ENCODE measurements around the gene POLD2.

Gene POLD2

DNA sequence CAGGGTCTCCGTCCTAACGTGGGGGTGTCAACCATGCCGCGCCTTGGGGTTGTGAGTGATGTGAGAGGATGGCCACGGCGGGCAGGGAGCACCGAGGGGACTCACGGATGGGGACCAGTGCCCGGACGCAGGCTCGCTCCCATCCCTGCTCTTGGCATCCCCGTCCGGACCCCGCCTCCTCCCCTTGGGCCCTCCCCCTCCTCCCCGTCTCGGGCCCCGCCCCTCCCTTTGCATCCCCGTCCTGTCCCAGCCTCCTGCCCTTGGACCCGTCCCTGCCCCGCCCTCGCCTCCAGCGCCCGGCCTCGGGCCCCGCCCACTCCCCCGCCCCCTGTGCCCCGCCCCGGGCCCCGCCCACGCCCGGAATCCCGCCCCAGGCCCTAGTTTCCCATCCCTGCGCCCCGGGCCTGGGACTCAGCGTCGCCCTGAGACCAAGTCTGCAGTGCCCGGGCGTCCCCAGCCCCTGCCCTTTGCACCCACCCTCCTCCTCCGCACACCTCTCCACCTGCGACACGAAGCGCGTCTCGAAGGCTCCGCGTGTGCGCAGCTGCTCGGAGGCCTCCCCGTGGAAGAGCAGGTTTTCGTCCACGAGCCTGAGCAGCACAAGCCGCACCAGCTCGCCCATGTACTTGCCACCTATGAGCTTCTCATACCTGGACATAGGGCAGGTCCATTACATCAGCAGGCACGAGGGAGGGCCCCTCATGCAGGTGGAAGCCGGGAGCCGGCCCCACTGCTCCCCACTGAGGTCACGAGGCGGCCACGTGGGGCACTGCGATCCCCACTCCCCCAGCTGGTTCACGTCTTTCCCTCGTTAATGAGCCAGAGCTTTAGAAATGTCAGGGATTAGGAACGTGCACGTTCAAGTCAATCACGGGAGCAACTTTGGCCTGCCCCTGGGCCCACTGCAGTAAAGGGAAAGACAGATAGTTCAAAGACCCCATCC lies 22.9 kb upstream of the POLD2 start:
- Histone ChIP-seq H3K4me1 (peaks cover 7% of the 10 kb centered on the region), H3K4me3 (ENCODE audit: low read depth, low read length) (peak overlapping the region; percentile 64), H3K27me3 (no peaks in the 10 kb centered on the region), H3K9me3 (no peaks in the 10 kb centered on the region), H3K36me3 (no peaks in the 10 kb centered on the region)
- DNase-seq, result peak; percentile 95
- TF ChIP-seq, protein P1, sequence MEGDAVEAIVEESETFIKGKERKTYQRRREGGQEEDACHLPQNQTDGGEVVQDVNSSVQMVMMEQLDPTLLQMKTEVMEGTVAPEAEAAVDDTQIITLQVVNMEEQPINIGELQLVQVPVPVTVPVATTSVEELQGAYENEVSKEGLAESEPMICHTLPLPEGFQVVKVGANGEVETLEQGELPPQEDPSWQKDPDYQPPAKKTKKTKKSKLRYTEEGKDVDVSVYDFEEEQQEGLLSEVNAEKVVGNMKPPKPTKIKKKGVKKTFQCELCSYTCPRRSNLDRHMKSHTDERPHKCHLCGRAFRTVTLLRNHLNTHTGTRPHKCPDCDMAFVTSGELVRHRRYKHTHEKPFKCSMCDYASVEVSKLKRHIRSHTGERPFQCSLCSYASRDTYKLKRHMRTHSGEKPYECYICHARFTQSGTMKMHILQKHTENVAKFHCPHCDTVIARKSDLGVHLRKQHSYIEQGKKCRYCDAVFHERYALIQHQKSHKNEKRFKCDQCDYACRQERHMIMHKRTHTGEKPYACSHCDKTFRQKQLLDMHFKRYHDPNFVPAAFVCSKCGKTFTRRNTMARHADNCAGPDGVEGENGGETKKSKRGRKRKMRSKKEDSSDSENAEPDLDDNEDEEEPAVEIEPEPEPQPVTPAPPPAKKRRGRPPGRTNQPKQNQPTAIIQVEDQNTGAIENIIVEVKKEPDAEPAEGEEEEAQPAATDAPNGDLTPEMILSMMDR (IDR thresholded peaks at IDR 0.05; ENCODE audit: low read depth, low read length), result no peak

DNA sequence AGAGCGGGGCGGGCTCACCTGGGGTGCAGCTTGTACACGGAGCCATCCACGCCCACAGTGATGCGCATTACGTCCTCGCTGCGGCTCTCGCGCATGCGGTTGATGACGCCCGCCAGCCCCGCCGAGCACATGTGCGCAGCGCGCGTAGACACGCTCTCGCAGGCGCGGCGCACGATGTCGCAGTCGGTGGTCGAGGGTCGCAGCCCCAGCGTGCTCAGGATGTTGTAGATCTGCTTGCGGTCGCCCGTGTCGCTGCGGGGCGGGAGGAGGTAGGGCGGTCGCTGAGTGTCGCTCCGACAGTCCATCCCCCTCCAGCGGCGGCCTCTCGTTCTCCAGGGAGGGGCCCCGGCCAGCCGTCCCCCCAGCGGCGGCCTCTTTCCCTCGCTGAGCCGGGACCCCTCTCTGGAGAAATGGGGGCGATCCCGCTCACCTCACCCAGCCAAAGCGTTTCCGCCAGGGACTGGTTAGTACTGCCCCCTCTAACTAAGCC lies 22.2 kb upstream of the POLD2 start:
- Histone ChIP-seq H3K9me3 (no peaks in the 10 kb centered on the region), H3K4me3 (ENCODE audit: low read depth, low read length) (peak overlapping the region; percentile 64), H3K27me3 (no peaks in the 10 kb centered on the region), H3K4me1 (peaks cover 7% of the 10 kb centered on the region), H3K36me3 (no peaks in the 10 kb centered on the region)
- TF ChIP-seq, protein P1 (IDR thresholded peaks at IDR 0.05; ENCODE audit: low read depth, low read length), result no peak
- DNase-seq, result no peak

DNA sequence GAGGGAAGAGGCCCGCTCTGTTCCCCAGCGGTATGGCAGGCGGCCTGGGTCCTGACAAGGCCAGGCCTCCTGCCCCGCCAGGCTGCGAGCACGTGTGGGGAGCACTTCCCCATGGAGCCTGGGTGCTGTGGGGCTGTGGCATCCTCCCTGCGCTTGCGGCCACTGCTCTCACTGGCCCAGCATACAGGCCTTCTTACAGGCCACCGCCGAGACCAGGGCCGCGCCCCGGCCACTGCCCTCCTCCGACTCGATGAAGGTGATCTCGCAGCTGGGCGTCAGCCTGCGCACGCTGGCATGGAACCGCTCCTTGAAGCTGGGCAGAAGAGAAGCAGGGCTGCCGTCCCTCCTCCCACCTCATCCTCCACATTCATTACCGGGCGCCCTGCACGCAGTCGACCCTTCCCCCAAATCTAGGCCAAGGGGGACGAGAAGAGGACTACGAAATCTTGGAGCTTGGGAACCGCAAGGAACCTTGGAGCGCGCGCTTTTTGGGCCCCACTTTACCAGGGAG lies 21.7 kb upstream of the POLD2 start:
- peaks cover 7% of the 10 kb centered on the region for H3K4me1 ChIP-seq
- TF ChIP-seq, protein P1 (IDR thresholded peaks at IDR 0.05; ENCODE audit: low read depth, low read length), result no peak
- DNase-seq, result no peak
- H3K9me3 ChIP-seq, result no peaks in the 10 kb centered on the region
- H3K27me3 ChIP-seq, result no peaks in the 10 kb centered on the region
- no peak overlapping the region; the same call in 1 of the 2 replicates for H3K4me3 ChIP-seq (ENCODE audit: low read depth, low read length)
- H3K36me3 ChIP-seq, result no peaks in the 10 kb centered on the region

DNA sequence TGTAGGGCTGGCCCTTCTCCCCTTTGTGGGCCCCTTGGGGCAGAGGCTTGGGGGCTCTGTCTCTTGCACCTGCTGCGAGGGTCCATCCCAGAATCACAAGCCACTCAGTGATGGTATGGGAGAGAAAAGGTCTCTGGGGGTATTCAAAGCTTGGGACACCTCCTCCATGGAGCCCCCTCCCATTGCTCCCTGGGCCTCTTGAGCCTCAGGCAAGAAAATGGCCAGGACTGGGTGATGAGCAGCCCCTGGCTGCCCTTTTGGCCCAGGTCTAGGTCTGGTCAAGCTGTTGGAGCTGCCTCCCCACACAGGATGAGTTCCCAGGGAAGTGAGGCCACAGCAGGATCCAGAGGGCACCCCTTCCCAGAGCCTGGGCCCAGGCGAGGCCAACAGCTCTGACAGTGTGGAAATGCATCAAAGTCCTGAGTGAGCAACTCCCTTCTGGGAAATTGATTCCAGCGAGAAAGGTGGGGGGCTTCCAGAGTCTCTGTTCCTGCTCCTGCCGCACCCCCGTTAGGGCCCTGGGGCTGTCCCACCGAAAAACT lies 21.1 kb upstream of the POLD2 start:
- DNase-seq, result no peak
- H3K4me3 ChIP-seq (ENCODE audit: low read depth, low read length), result no peak overlapping the region
- TF ChIP-seq, protein P1 (IDR thresholded peaks at IDR 0.05; ENCODE audit: low read depth, low read length), result no peak
- no peaks in the 10 kb centered on the region for H3K36me3 ChIP-seq
- no peaks in the 10 kb centered on the region for H3K9me3 ChIP-seq
- H3K27me3 ChIP-seq, result no peaks in the 10 kb centered on the region
- peaks cover 7% of the 10 kb centered on the region for H3K4me1 ChIP-seq

DNA sequence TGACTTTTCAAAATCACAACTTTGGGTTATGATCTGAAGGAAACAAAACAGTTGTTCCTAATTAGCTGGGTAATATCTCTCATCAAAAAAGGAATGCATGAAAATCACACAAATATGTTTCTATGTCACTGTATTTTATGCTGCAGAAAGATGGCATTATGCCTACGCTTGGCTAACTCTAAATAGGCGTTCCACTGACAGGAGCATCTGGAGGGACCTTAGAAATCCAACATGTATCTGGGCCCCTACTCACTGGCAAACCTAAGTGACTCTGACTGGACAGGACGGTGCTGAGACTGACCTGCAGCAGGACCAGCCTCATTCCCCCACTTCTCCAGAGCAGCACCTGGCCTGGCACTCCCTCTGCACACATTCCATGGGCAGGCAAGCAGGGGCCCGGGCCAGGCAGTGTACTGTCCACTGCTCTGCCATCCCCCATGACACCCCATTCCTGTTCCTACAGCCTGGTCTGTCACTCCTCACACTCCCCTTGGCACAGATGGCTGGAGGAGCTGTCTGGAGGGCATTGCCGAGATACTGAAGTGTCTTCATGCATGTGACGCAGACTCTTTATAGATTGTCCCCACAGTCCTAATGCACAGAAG lies 20.4 kb upstream of the POLD2 start:
- Histone ChIP-seq H3K36me3 (no peaks in the 10 kb centered on the region), H3K4me1 (peaks cover 7% of the 10 kb centered on the region), H3K9me3 (no peaks in the 10 kb centered on the region), H3K4me3 (ENCODE audit: low read depth, low read length) (no peak overlapping the region), H3K27me3 (no peaks in the 10 kb centered on the region)
- TF ChIP-seq, protein P1 (IDR thresholded peaks at IDR 0.05; ENCODE audit: low read depth, low read length), result no peak
- no peak for DNase-seq

All from BE2C (cell line).